DMS79 treated with DMSO at 0.1 percent for 48 hours (cell line): ENCODE results near the gene PLEKHO1.
A peak's percentile ranks its signal among the peaks of the same experiment; 100 is the strongest.

Source experiments
- DNase-seq: peaks from one replicate; lab custom pipeline; 2025; lab: John Stamatoyannopoulos, UW

PLEKHO1 gene

DNA sequence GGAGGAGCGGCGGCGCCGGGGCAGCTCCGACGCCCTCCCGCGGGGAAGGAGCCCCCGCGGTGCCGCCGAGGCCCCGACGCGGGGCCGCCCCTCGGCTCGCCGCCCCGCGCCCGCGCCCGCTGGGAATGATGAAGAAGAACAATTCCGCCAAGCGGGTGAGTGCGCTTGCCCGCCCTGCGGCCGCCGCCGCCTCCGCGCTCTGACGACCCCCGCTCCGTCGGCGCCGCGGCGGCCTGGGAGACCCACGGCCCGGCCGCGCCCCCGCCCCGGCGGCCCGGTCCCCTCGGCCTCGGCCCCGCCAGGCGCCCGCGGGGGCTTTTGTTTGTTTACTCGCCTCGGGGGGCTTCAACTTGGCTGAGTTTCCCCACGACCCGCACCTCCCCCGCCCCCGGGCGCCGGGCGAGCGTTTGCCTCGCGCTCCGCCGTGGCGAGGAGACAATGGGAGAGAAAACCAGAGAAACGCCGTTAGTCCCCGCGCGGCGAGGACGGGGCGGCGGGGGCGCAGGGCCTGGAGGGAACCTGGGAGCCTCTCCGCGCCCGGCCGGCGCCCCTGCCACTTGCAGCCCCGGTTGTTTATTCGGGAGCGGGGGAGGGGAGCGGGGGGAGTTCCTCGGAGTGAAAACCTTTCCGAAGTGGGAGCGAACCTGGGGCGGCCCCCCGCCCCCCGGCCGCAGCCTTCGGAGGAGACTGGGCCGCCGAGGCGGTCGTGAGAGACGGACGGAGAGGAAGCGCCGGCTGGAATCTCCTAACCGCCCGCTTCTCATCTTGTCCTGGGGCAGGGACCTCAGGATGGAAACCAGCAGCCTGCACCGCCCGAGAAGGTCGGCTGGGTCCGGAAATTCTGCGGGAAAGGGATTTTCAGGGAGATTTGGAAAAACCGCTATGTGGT lies 661 bp downstream of the PLEKHO1 start:
- DNase-seq = no peak

DNA sequence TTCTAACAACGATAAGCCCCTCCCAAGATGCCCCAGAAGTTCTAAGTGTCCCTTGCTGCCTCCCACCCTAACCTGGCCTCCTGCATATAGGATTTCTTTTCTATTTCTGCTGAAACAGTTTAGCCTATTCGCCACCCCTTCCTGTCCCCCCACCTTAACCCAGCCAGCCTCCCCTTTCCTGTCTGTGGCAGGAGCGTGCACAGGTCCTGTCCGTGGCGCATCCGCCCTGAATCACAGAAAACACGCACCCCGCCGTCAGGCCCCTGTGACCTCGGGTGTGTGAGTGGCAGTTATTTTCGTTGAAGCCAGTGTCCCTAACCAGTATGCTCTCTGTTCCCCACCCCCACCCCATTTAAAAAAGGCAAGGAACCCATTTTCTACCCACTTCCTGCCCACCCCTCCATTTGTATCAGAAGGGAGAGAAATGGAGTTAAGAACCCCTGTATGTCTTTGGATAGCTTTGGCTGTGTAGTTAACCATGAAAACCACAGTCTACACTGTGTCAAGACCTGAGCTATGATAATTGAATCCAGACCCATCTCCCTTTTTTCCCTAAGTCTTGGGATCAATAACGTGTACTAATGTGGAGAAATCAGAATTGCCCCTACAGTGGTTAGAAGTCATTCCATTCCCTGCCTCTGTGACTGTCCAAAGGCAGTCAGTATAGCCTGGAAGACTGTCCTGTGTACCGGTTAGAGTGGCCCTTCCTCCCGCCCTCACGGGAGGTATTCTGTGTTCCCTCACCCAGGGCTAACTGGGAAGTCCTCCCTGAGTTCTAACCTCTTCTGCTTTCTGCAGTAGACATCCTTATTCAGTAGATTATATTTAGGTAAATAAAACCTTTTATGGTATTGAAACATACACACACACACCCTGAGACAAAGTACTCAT lies 1.8 kb downstream of the PLEKHO1 start:
- no peak for DNase-seq

DNA sequence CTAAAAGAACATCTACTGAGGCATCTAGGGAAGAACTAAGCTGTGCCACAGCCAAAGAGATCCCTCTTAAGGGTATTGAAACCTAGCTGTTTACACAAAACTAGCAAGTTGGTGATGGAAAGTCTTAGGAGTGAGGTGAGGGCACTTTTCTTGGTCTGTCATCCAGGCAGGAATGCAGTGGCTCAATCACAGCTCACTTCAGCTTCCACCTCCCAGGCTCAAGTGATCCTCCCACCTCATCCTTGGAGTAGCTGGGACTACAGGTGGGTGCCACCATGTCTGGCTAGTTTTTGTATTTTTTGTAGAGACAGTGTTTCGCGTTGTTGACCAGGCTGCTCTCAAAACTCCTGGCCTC lies 2.4 kb downstream of the PLEKHO1 start:
- no peak for DNase-seq

DNA sequence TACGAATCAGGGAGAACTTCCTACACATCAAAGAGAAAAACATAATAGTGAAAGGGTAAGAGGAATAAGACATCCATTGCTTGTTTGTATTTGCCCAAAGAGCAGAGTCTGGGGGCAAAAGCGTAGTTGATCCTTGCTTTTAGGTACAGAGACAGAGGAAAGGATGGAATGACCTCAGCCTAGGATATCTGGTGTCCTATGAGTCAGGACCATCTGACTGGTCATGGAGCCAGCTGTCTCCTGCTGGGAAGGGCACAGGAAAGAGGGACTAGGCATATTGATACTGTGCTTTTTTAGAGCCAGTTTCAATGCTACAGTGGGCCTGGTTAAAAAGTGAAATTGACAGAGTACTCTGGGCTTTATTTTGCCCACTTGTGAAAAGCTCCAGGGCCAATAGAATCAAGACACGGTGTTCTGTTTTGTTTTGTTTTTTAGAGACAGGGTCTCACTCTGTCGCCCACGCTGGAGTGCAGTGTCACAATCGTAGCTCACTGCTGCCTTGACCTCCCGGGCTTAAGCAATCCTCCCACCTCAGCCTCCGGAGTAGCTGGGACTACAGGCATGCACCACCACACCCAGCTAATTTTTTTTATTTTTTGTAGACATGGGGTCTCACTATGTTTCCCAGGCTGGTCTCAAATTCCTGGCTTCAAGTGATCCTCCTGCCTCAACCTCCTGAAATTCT lies 3.2 kb downstream of the PLEKHO1 start:
- DNase-seq = no peak

DNA sequence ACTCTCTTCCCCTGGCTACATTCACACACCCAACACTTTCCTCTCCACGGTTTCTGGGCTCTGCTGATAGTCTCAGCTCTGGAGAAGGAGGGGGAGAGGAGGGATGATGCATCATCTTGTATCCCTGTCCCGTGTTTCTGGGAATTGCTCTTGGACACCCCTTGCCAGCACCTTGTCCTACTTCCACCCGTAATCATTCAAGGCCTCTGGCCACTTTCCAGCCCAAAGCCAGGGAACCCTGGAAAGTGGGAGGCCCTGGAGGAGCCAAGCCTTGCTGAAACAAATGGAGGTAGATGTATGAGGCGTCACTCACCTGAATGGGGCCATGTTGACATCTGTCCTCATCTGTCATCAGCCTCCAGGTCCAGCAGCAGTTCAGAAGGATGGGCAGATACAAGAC lies 4.4 kb downstream of the PLEKHO1 start:
- no peak for DNase-seq

DNA sequence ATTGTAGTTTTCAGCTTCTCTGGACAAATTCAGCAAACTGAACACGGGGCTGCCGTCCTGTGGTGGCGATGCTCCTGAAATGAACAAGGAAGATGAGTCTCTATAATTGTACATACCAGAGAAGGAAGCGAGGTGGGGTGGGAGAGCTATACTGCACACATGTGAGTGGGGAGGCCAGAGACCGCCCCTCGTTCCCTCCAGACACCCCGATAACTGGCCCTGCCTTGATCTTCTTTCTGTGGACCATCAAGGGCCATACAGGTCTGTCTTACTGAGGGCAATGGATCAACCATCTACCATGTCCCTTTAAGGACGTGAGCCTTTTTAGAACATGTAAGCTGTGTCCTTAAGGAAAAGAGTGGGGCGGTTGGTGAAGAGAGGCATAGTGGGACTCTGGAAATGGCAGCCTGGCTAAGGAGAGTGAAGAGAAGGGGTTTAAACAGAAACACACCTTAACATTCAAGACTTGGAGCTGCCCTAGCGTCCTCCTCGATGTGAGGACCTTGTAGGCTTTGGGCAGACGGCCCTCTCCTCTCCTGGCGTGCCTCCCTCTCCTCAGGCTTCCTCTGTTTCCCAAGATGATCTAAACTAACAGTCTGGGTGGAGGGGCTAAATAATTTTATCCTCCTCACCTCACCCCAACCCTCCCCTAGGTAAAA lies 5.8 kb downstream of the PLEKHO1 start:
- no peak for DNase-seq

DNA sequence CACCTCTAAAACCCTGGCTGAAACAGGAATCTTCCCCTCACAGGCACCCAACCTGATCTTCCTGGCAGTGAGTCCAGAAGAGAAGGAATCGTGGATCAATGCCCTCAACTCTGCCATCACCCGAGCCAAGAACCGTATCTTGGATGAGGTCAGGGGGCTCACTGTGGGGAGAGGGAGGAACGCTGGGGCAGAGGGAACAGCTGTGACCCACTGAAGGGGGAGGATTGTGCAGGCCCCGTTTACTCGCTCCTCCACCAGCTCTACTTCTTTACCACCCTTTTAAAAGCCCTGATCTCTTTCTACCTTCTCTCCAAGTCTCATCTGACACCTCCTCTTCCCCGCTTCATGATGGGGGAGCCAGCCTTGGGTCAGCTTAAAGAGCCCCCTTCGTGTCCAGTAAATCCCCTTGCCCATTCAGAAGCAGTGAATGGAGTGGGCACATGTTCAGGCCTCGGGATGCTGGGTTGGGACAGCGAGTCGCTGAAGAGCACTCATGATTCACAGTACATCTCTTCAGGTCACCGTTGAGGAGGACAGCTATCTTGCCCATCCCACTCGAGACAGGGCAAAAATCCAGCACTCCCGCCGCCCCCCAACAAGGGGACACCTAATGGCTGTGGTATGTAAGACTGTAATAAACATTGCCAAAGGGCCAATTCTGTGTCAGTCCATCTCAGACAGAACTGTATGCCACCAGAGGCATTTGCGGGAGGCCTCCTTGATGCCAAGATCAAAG lies 7.3 kb downstream of the PLEKHO1 start:
- DNase-seq = no peak

DNA sequence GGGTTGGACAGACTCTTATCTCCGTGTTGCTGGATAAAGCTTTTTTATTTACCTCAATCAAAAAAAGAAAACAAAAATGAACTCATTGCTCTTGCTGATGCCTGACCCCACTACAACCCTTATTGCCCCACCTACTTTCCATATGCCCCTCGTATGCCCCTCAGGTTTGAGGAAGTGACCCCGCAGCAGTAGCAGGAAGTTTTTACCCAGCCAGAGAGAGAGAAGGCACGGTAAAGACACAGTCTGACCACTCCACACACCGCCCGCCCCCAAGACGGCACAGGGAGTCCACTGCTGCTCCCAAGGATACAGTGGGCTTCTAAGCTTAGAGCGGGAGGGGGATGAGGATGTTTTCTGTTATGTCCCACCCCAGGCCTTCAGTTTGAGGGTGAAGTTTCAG lies 9.8 kb downstream of the PLEKHO1 start:
- DNase-seq = no peak

DNA sequence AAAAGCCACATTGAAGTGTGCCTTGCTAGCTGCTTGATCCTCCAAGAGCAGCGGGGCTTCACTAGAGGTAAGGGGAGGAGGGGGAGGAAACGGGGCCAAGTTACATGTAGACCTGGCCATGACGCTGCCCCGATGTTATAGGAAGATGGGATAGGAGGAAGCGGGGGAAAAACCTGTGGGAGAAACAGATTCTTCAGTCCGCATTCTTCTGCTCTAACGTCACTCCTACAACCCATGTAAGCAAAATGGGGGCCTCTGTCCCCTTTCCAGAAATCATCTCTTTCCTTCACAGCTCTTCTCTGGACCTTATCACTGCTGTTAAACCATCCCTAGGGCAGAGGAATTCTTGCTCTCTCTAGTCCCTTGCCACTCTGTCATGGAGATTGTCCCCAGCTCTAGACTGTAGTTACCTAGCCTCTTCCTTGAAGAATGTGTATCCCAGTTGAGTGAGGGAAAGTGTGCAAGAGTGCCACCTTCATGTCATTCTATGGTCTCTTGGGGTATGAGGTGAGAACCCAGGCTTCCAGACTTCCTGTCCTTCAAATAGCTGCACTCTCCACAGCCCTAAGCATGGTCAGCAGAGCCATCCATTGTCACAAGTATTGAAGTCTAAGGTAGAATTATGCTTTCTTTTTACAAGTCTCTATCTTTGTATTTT lies 11.4 kb downstream of the PLEKHO1 start:
- DNase-seq = no peak

DNA sequence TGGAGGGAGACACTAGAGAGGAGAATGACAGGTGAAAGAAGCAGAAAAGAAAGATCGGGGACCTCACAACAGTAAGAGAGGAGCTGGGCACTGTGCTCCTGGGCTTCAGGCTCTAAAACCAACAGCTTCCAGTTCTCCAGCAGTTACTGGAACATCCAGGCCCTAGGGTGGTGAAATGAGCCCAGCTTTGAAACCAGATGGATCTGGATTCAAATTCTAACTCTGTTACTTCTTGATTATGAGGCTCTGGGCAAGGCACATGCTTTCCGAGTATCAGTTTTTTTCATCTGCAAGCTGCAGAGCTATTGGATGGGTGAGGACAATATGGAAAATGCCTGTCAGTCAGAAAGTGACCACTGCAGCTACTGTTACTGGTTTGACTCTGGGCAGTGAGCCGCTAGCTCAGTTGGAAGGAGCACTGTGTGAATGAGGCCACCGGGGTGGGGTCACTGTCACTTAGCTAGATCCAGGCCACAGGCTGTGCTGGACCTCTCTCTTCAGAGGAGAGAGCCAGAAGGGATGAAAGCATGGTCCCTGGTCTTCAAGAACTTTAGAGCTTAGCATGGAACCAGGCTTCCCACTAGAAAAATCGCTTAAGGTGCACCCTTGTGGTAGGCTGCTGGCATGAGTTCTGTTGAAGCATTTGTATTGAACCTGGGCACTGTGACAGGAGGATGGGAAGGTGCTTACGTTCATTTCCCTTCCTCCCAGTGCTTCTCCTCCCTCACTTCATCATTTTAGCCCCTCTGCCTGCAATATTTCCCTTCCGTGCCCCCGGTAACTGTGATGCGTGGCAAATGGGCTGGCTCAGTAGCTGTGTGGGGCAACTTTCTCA lies 12.2 kb downstream of the PLEKHO1 start:
- peak; percentile 55 for DNase-seq

DNA sequence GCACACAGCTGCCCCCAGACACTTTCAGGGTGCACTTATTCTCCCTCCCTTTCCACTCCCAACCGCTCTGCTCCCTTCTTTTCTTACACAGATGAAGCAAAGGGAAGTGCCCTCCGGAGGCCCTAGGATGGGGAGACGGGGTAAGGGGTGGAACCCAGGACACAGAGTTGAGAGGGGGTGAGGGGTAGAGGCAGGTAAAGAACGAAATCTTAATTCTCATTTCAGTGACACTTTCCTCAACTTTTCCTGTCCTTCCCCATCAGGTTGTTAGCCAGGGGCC lies 12.8 kb downstream of the PLEKHO1 start:
- DNase-seq = no peak

DNA sequence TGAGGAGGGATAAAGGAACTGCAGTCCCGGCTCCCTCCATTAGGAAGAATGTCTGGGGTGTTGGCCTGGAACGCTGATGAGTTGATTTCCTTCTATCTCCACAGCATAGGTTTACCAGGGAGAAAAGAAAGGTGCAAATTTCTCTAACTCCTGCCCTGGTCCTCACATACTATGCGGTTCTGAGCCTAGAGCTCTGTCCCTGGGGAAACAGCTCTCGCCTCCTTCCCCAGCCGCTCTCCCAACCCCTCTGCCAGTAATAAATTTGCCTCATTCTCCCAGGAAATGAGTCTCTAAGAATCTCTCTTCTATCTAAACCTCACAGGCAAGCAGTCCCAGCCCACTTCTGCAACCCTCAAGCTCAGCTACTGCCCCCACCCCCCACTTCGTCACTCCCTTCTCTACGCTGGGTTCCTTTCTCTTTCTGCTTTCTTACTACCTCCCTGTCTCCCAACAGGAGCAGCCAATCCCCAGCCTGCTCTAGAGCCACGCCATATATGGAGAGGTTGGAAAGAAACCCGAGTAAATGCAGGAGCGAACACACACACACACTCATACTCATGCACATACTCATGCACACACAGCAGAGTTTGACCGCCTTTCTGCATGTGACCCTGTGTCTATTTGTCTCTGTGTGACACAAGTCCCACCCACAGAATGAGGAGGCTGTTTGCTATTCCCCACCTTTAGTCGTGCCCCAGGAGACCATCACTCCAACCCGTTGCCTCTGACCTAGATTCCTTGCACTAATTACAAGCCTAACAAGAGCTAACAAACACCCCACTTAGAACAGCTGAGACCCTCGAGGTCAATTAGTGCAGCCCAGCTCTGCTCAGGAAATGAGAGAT lies 13.4 kb downstream of the PLEKHO1 start:
- DNase-seq = peak; percentile 96

DNA sequence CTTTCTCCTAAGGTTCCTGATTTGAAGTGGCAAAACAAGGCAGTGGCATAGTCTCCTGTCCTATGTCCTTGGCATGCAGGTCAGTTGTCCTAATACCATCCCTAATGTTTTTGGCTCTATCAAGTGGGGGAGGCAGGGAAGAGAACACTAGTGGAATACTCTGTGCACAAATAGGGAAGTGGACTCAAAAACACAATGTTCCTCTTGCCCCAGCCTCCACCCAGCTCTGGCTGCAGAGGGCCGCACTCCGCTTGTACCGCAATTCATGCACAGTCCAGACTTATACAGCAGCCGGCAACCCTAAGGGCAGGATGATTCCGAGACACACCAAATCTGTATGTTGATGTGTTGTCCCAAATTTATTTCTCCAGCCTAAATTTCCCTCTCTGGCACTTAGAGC lies 14.5 kb downstream of the PLEKHO1 start:
- no peak for DNase-seq

DNA sequence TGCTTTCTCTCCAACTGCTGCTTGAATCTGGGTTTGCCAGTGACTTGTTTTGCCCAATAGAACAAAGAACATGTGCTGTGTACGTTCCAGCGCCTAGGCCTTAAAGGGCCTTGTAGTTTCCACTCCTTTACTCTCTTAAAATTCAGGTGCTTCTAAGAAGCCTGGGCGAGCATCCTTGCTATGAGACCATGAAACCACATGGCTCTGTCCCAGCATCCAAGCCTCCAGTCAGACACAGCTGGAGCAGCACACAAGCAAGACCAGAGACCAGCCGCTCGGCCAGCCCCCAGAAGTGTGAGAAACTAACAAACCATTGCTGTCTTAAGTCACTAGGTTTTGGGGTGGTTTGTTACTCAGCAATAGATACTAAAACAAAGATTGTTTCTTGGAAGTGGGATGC lies 15.1 kb downstream of the PLEKHO1 start:
- DNase-seq = peak; percentile 58

DNA sequence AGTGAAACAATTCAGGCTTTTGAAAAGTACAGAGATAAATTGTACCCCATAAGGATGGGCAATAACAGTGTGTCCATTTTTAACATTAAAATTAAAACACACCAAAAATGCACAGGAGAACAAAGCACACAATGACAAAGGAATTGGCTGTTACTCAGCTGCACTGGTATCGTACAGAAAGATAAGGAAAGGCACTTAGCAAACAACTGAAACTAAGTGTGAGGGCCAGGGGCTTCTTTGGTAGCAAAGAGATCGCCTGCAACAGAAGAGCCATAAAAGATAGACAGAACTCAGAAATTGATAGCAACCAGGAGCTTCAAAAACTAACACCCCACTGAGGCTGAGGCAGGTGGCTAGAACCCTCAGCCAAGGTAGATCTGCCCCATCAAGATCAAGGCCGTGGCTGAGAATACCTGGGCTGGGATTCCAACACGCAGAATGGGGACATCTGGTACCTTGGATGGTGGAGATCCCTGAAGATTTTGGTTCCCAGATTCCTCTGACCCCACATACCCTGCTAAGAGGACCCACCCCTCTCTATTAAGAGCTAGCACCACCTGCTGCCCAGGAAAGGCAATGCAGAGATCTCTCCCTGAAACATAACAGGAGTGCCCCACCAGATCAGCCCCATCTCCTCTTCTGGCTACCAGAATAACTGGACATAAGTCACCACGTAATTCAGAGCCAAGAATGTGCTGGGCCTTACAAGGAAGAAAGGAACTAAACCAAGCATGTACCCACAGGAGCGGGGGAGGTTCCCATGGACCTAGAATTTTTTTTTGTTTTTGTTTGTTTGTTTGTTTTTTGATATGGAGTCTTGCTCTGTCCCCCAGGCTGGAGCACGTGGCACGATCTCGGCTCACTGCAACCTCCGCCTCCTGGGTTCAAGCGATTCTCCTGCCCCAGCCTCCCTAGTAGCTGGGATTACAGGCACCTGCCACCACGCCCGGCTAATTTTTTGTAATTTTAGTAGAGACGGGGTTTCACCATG lies 16.2 kb downstream of the PLEKHO1 start:
- DNase-seq = no peak

DNA sequence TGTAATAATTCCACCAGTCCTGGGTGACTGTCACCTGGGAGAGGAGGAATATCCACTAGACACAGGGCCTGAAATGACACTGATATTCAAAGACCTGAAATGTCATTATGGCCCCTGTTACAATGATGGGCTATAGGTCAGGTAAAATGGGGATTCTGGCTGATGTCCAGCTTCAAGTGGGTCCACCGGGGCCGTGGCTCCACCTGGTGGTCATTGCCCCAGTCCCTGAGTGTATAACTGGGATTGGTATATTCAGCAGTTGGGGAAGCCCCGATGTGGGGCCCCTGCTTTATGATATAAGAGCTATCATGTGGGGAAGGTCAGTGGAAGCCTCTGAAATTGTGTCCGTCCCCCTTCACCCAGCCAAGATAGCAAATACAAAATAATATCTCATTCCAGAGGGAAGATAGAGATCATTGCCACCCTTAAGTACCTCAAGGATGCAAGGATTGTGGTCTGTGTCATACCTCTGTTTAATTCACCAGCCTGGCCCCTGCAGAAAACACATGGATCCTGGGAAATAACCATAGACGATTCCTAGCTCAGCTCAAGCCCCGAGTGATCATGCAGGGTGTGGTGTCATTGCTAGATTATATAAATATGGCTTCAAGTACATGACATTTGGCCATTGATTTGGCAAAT lies 19.4 kb downstream of the PLEKHO1 start:
- no peak for DNase-seq

DNA sequence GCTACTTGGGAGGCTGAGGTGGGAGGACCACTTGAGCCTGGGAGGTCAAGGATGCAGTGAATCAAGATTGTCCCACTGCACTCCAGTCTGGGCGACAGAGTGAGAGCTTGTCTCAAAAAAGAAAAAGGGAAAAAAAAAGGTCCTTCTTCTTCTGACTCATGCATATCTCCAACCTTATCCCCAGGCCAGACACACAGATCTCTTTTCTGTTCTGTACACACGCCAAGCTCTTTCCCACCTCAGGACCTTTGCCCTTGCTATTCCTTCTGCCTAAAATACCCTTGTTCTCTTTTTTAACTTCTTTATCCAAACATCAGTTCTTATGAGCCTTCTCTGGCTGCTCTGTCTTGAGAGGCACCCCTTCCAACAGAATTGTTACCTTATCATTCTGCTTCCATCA lies 22.1 kb downstream of the PLEKHO1 start:
- no peak for DNase-seq
